GM12874 (cell line): Measurements from ENCODE around the gene LEMD1.

Source experiments
- CTCF ChIP-seq: IDR thresholded peaks from 2 replicates; pipeline ENCODE4 v1.5.1; 2011; ENCODE audit warnings: low read depth, mild to moderate bottlenecking, control low read depth, low read length, moderate library complexity; ENCODE audit not compliant: insufficient read depth

The LEMD1 gene

GRCh38 chr1:205455581-205456382 is 33.9 kb upstream of the LEMD1 start, which contains the start of gene BLACAT1:
Gene BLACAT1, minus strand, starts transcription at chr1:205456045.
- TF ChIP-seq CTCF = no peak

- no peak for TF ChIP-seq CTCF
Measured at GRCh38 chr1:205454903-205455335, 33.1 kb upstream of the LEMD1 start.

GRCh38 chr1:205453466-205453865 is 31.6 kb upstream of the LEMD1 start:
- no peak for TF ChIP-seq CTCF

- TF ChIP-seq CTCF = no peak
Measured at GRCh38 chr1:205452933-205453332, 31.1 kb upstream of the LEMD1 start.

GRCh38 chr1:205452364-205452763 is 30.5 kb upstream of the LEMD1 start:
- TF ChIP-seq CTCF = no peak

- no peak for TF ChIP-seq CTCF
Measured at GRCh38 chr1:205451759-205452164, 29.9 kb upstream of the LEMD1 start.

GRCh38 chr1:205451202-205451601 is 29.3 kb upstream of the LEMD1 start:
- TF ChIP-seq CTCF = no peak
